Urinary bladder (tissue), 4 donors: ENCODE results near the gene UBE2V1. TPM values are rescaled to one million over a fixed set of nuclear protein-coding genes. Genes with fewer than 3 reads are reported as not detected.

Experiments
- DNase-seq: peaks from one replicate; pipeline ENCODE4 v3.0.0-alpha.2; 2015; ENCODE audit errors: extremely low spot score
- H3K27ac ChIP-seq: one replicate; pipeline ENCODE4 v1.5.1; 2013; ENCODE audit warnings: low read depth, mild to moderate bottlenecking, moderate library complexity
- H3K36me3 ChIP-seq: one replicate; pipeline ENCODE4 v1.6.1; 2013; ENCODE audit warnings: mild to moderate bottlenecking, moderate library complexity; ENCODE audit not compliant: insufficient read depth
- H3K4me1 ChIP-seq: one replicate; pipeline ENCODE4 v1.6.1; 2013; ENCODE audit warnings: mild to moderate bottlenecking, moderate library complexity; ENCODE audit not compliant: insufficient read depth
- H3K4me3 ChIP-seq: one replicate; pipeline ENCODE4 v1.5.1; 2013; ENCODE audit warnings: low read depth, low read length
- WGBS: extraction: QIAGEN DNeasy Blood & Tissue Kit; methylation state at CpG from one replicate; pipeline ENCODE4 v1.1.7; 2013; 5-methylcytosine and 5-hydroxymethylcytosine counted together
- polyA plus RNA-seq: library from polyadenylated mRNA; stranded (reverse); fragments of 200-250 nt; gene quantifications from one replicate; pipeline ENCODE4 v1.2.3, GENCODE V29; 2013
- total RNA-seq: library from RNA; depleted of rRNA; stranded (reverse); fragments of >200 nt; gene quantifications from one replicate; pipeline ENCODE4 v1.2.3, GENCODE V29; 2014
- donor health status: healthy with polysubstance abuse.
- donor health status: healthy.

Gene UBE2V1
- total and polyA plus RNA-seq, 2 donors: 74.0 to 85.7 TPM

DNA sequence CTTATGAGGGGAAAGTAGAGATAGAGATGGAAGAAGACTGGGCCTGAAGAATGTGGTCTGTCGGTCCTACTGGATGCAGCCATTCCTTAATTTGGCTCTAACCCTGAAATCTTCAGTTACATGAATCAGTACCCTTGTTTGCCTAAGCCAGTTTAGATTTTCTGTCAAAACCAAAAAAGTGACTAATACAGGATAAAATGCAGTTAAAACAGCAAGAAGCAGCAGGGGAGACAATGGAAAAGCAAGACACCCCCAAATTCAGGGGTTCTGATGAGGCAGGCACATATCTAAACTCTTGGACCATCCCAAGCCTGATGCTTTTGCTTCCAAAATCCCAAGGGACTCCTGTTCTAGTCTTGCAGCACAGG lies 17.4 kb upstream of the UBE2V1 start:
- no peak overlapping the region for H3K27ac ChIP-seq
- H3K4me3 ChIP-seq: no peak overlapping the region
- no peaks in the 10 kb centered on the region for H3K4me1 ChIP-seq
- no peak for DNase-seq
- peaks cover 5% of the 10 kb centered on the region for H3K36me3 ChIP-seq
- 65% methylated on average over 1 of the region's 1 CpG for WGBS

DNA sequence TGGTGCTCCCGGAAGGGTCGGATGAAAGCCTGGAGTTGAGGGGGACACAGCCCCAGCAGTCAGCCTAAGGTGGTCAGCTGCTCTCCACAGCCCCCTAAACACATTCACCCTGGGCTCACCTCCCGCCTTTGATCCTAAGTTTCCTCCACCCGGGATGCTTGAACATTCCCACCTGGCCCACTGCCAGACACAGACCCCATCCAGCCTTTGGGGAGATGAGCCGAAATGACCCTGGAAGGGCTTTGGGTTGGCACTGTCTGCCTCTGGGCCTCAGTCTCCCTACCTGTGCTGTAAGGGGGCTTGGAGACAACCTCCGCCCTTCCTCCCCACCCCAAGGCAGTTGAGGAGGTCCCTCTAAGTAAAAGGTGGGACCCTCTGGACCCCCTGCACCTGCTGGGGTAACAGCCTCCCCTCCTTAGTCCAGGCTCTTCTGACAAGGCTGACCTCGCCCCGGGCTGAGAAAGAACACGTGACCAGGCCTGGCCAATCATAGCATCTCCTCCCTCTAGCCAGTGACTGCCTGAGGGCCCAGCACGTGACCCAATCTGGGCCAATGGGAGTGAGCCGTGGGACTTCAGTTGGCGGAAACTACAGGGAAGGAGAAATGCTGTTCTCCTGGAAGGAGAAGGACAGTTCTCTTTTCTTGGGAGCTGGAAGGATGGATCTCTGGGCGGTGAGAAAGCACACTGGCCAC lies 16.9 kb upstream of the UBE2V1 start:
- DNase-seq: no peak
- H3K4me1 ChIP-seq: no peaks in the 10 kb centered on the region
- H3K27ac ChIP-seq: no peak overlapping the region
- peaks cover 5% of the 10 kb centered on the region for H3K36me3 ChIP-seq
- H3K4me3 ChIP-seq: no peak overlapping the region
- 80% methylated on average over 13 of the region's 13 CpGs for WGBS

DNA sequence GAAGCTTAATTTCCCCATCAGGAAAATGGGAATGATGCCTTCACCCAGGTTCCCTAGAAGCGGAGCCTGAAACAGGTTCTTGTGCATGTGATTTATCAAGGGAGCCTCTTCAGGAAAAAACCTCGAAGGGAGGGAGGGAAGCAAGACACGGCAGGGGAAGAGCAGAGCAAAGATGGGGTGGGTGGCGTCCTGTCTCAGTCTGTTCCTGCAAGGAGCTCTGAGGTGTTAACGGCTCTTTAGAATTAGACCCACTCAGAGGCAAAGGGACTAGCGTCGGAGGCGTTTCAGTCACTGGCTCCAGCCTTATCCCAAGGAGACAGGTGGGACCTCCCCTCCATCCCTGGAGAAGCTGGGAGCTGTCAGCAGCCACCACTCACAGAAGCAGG lies 15.6 kb upstream of the UBE2V1 start:
- Histone ChIP-seq H3K27ac (no peak overlapping the region), H3K36me3 (peaks cover 8% of the 10 kb centered on the region), H3K4me1 (no peaks in the 10 kb centered on the region), H3K4me3 (no peak overlapping the region)
- 87% methylated on average over 8 of the region's 8 CpGs for WGBS
- no peak for DNase-seq

- no peaks in the 10 kb centered on the region for H3K4me1 ChIP-seq
- no peak overlapping the region for H3K4me3 ChIP-seq
- no peak for DNase-seq
- no peak overlapping the region for H3K27ac ChIP-seq
- peaks cover 8% of the 10 kb centered on the region for H3K36me3 ChIP-seq
- 92% methylated on average over 28 of the region's 28 CpGs for WGBS
Observed at GRCh38 chr20:50127587-50128519, 14.9 kb upstream of the UBE2V1 start.

DNA sequence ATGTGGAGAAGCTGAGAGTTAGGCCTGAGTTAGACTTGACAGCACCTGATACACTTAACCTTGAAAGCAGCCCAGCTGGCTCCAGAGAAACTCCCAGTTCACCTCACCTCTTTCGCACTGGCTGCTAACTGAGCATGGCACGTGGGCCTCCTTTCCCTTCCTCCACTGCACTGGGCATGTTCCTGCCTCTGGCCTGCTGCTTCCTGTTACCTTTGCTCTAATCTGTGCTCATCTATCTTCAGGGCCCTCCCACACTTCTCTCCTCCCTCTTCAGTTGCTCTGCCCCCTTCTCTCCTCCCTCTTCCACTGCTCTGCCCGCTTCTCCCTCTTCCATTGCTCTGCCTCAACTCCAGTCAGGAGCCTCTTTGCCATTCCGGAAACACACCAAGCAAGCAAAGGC lies 13.7 kb upstream of the UBE2V1 start:
- WGBS: 65% methylated on average over 4 of the region's 4 CpGs
- Histone ChIP-seq H3K27ac (no peak overlapping the region), H3K4me1 (no peaks in the 10 kb centered on the region)

GRCh38 chr20:50125279-50125678 lies 12.3 kb upstream of the UBE2V1 start:
- H3K27ac ChIP-seq: no peak overlapping the region
- no peaks in the 10 kb centered on the region for H3K4me1 ChIP-seq

More for the DNA sequence above, 13.7 kb upstream of the UBE2V1 start:
- Histone ChIP-seq H3K4me3 (no peak overlapping the region), H3K36me3 (peaks cover 8% of the 10 kb centered on the region)
- no peak for DNase-seq

GRCh38 chr20:50124496-50124895 lies 11.5 kb upstream of the UBE2V1 start:
- DNase-seq: no peak
- WGBS: 91% methylated on average over 9 of the region's 9 CpGs
- Histone ChIP-seq H3K36me3 (peaks cover 7% of the 10 kb centered on the region), H3K4me1 (no peaks in the 10 kb centered on the region), H3K4me3 (no peak overlapping the region), H3K27ac (no peak overlapping the region)

More at GRCh38 chr20:50125279-50125678, 12.3 kb upstream of the UBE2V1 start:
- no peak for DNase-seq
- Histone ChIP-seq H3K36me3 (peaks cover 8% of the 10 kb centered on the region), H3K4me3 (no peak overlapping the region)
- 94% methylated on average over 3 of the region's 3 CpGs for whole genome bisulfite sequencing

- no peak for DNase-seq
- peaks cover 3% of the 10 kb centered on the region for H3K36me3 ChIP-seq
- no peak overlapping the region for H3K27ac ChIP-seq
- 93% methylated on average over 7 of the region's 7 CpGs for WGBS
- no peak overlapping the region for H3K4me3 ChIP-seq
- no peaks in the 10 kb centered on the region for H3K4me1 ChIP-seq
Observed at GRCh38 chr20:50123418-50123817, 10.5 kb upstream of the UBE2V1 start.

GRCh38 chr20:50122763-50123162 lies 9.8 kb upstream of the UBE2V1 start:
- no peak for DNase-seq
- 82% methylated on average over 4 of the region's 4 CpGs for WGBS
- H3K36me3 ChIP-seq: peaks cover 3% of the 10 kb centered on the region
- H3K4me1 ChIP-seq: no peaks in the 10 kb centered on the region
- H3K4me3 ChIP-seq: no peak overlapping the region
- no peak overlapping the region for H3K27ac ChIP-seq

DNA sequence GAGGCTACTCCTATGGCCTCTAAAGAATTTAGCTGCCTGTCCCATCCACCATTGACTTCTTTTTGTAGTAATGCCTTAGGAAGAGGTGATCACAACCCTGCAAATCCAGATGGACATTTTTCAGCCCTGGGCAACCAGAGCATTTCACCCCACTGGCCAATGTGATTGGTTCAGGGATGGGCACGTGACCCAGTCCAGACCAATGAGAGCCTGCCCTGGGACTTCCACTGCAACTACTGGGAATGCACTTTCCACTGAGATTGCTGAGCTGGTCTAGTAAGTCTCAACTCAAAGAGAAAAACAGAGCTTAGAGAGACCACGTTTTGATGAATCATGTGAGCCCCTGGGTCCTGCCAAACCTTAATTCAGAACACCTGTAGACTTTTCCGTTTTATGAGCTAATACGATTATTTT lies 8.9 kb upstream of the UBE2V1 start:
- Histone ChIP-seq H3K27ac (no peak overlapping the region), H3K4me3 (no peak overlapping the region), H3K36me3 (peaks cover 3% of the 10 kb centered on the region), H3K4me1 (no peaks in the 10 kb centered on the region)
- no peak for DNase-seq
- WGBS: 51% methylated on average over 4 of the region's 4 CpGs

GRCh38 chr20:50120935-50121693 lies 8.2 kb upstream of the UBE2V1 start:
- Histone ChIP-seq H3K4me1 (no peaks in the 10 kb centered on the region), H3K36me3 (peaks cover 3% of the 10 kb centered on the region), H3K4me3 (no peak overlapping the region), H3K27ac (no peak overlapping the region)
- DNase-seq: no peak
- WGBS: 44% methylated on average over 9 of the region's 9 CpGs

- Histone ChIP-seq H3K27ac (no peak overlapping the region), H3K4me1 (no peaks in the 10 kb centered on the region), H3K4me3 (no peak overlapping the region), H3K36me3 (no peaks in the 10 kb centered on the region)
- 81% methylated on average over 2 of the region's 2 CpGs for WGBS
- DNase-seq: no peak
Observed at GRCh38 chr20:50118203-50118602, 5.3 kb upstream of the UBE2V1 start.

GRCh38 chr20:50116368-50116999 lies 3.5 kb upstream of the UBE2V1 start:
- H3K36me3 ChIP-seq: no peaks in the 10 kb centered on the region
- no peak overlapping the region for H3K4me3 ChIP-seq
- 89% methylated on average over 19 of the region's 19 CpGs for WGBS
- no peak for DNase-seq
- H3K27ac ChIP-seq: no peak overlapping the region
- H3K4me1 ChIP-seq: peaks cover 4% of the 10 kb centered on the region
